ENCODE data around the gene SND1. TPM values are rescaled to one million over a fixed set of nuclear protein-coding genes. Genes with fewer than 3 reads are reported as not detected.

SND1 gene
- total and polyA plus RNA-seq, 10 donors, result 61.7 to 173 (median 116) TPM

GRCh38 chr7:128120116-128120515 is 468.1 kb downstream of the SND1 start:
- TF ChIP-seq CTCF (IDR thresholded peaks at IDR 0.05 in 8 of 11, conservative IDR thresholded peaks at IDR 0.05 in 3 of 11) (no peak), POLR2AphosphoS5 (IDR thresholded peaks at IDR 0.05) (no peak), POLR2A (IDR thresholded peaks at IDR 0.05) (no peak)
- H3K4me1 ChIP-seq, result peaks cover 0 to 57% (median 29%) of the 10 kb centered on the region in 6 donors
- no peak overlapping the region for H3K4me3 ChIP-seq
- H3K36me3 ChIP-seq, result no peaks in the 10 kb centered on the region
- intact Hi-C loops (cut with DNase I; ENCODE audit: low total_unique reads), result no loop called here
- WGBS, 5 donors, result 96 to 97% (median 97%) methylated on average over 7 of the region's 7 CpGs
- no peaks in the 10 kb centered on the region for H3K27me3 ChIP-seq (replicated peaks in 1 of 7)
- no peaks in the 10 kb centered on the region for H3K9me3 ChIP-seq
- no peak overlapping the region for H3K27ac ChIP-seq
- DNase-seq, result peak; percentile 37

GRCh38 chr7:128120976-128121490 is 469.0 kb downstream of the SND1 start:
- TF ChIP-seq CTCF (IDR thresholded peaks at IDR 0.05 in 8 of 11, conservative IDR thresholded peaks at IDR 0.05 in 3 of 11), result no peak
- TF ChIP-seq POLR2A (IDR thresholded peaks at IDR 0.05), result no peak
- no peak for TF ChIP-seq POLR2AphosphoS5 (IDR thresholded peaks at IDR 0.05)
- intact Hi-C loops (cut with DNase I; ENCODE audit: low total_unique reads), result no loop called here
- peak overlapping the region in 1 of 8 donors; percentile 47 for H3K4me3 ChIP-seq
- H3K36me3 ChIP-seq, result no peaks in the 10 kb centered on the region
- H3K27me3 ChIP-seq (replicated peaks in 1 of 7), result no peaks in the 10 kb centered on the region
- 72 to 85% (median 79%) methylated on average over 7 of the region's 7 CpGs for WGBS, 5 donors
- H3K27ac ChIP-seq, result peak overlapping the region in 1 of 8 donors; percentile 61
- peaks cover 0 to 60% (median 32%) of the 10 kb centered on the region in 6 donors for H3K4me1 ChIP-seq
- no peaks in the 10 kb centered on the region for H3K9me3 ChIP-seq
- peak; percentile 48 for DNase-seq

- Histone ChIP-seq H3K4me3 (peak overlapping the region in 3 of 8 donors; percentile 4 to 47 (median 19)), H3K4me1 (peaks cover 0 to 56% (median 29%) of the 10 kb centered on the region in 6 donors), H3K27me3 (replicated peaks in 1 of 7) (no peaks in the 10 kb centered on the region), H3K9me3 (no peaks in the 10 kb centered on the region), H3K27ac (peak overlapping the region in 4 of 8 donors; percentile 19 to 63 (median 40)), H3K36me3 (no peaks in the 10 kb centered on the region)
- intact Hi-C loops (cut with DNase I; ENCODE audit: low total_unique reads), result no loop called here
- WGBS, 5 donors, result 49 to 72% (median 56%) methylated on average over 19 to 21 of the region's 21 CpGs
- no peak for TF ChIP-seq CTCF (IDR thresholded peaks at IDR 0.05 in 8 of 11, conservative IDR thresholded peaks at IDR 0.05 in 3 of 11)
- TF ChIP-seq POLR2AphosphoS5 (IDR thresholded peaks at IDR 0.05), result peak in 2 of 3 donors; percentile 15 to 27
- DNase-seq, result peak; percentile 83
Measured at GRCh38 chr7:128121711-128122530, 469.9 kb downstream of the SND1 start.
